ENCODE data around the gene AKAP6. TPM values are rescaled to one million over a fixed set of nuclear protein-coding genes. Genes with fewer than 3 reads are reported as not detected.

The AKAP6 gene
- total RNA-seq, 1 donor from 2014 or later = 4.7 TPM

- Mint-ChIP-seq H3K4me1 (ENCODE audit: unreplicated experiment) (peaks cover 13% of the 10 kb centered on the region), H3K27me3 (peaks cover 5% of the 10 kb centered on the region), H3K36me3 (no peaks in the 10 kb centered on the region), H3K9me3 (no peaks in the 10 kb centered on the region), H3K27ac (no peak overlapping the region), H3K4me3 (no peak overlapping the region)
- no peak for TF ChIP-seq CTCF (conservative IDR thresholded peaks at IDR 0.05)
- DNase-seq (ENCODE audit: extremely low spot score, unreplicated experiment) = no peak
These were observed 278.3 kb downstream of the AKAP6 start for GRCh38 chr14:32607399-32607798.

- Mint-ChIP-seq H3K36me3 (no peaks in the 10 kb centered on the region), H3K27me3 (no peaks in the 10 kb centered on the region), H3K9me3 (no peaks in the 10 kb centered on the region), H3K4me1 (ENCODE audit: unreplicated experiment) (peaks cover 8% of the 10 kb centered on the region), H3K27ac (no peak overlapping the region), H3K4me3 (no peak overlapping the region)
- no peak for TF ChIP-seq CTCF (conservative IDR thresholded peaks at IDR 0.05)
- DNase-seq (ENCODE audit: extremely low spot score, unreplicated experiment) = no peak
These were observed 279.8 kb downstream of the AKAP6 start for GRCh38 chr14:32608857-32609256.

- Mint-ChIP-seq H3K4me1 (ENCODE audit: unreplicated experiment) (peaks cover 8% of the 10 kb centered on the region), H3K27ac (no peak overlapping the region), H3K9me3 (no peaks in the 10 kb centered on the region), H3K27me3 (no peaks in the 10 kb centered on the region), H3K4me3 (no peak overlapping the region), H3K36me3 (no peaks in the 10 kb centered on the region)
- no peak for DNase-seq (ENCODE audit: extremely low spot score, unreplicated experiment)
- TF ChIP-seq CTCF (conservative IDR thresholded peaks at IDR 0.05) = no peak
These were observed 280.3 kb downstream of the AKAP6 start for GRCh38 chr14:32609388-32609787.

GRCh38 chr14:32611752-32612151, 282.7 kb downstream of the AKAP6 start:
- Mint-ChIP-seq H3K4me1 (ENCODE audit: unreplicated experiment) (peaks cover 7% of the 10 kb centered on the region), H3K27me3 (no peaks in the 10 kb centered on the region), H3K9me3 (peaks cover 5% of the 10 kb centered on the region), H3K27ac (no peak overlapping the region), H3K36me3 (no peaks in the 10 kb centered on the region), H3K4me3 (no peak overlapping the region)
- TF ChIP-seq CTCF (conservative IDR thresholded peaks at IDR 0.05) = no peak
- no peak for DNase-seq (ENCODE audit: extremely low spot score, unreplicated experiment)

- DNase-seq (ENCODE audit: extremely low spot score, unreplicated experiment) = no peak
- no peaks in the 10 kb centered on the region for H3K4me1 Mint-ChIP-seq (ENCODE audit: unreplicated experiment)
- no peak for TF ChIP-seq CTCF (conservative IDR thresholded peaks at IDR 0.05)
- no peak overlapping the region for H3K27ac Mint-ChIP-seq
- peaks cover 16% of the 10 kb centered on the region for H3K9me3 Mint-ChIP-seq
- no peak overlapping the region for H3K4me3 Mint-ChIP-seq
- H3K36me3 Mint-ChIP-seq = no peaks in the 10 kb centered on the region
- peaks cover 4% of the 10 kb centered on the region for H3K27me3 Mint-ChIP-seq
These were observed 289.9 kb downstream of the AKAP6 start for GRCh38 chr14:32618991-32619390.

- Mint-ChIP-seq H3K36me3 (no peaks in the 10 kb centered on the region), H3K27ac (no peak overlapping the region), H3K4me3 (no peak overlapping the region), H3K4me1 (ENCODE audit: unreplicated experiment) (no peaks in the 10 kb centered on the region), H3K27me3 (peaks cover 4% of the 10 kb centered on the region), H3K9me3 (peaks cover 16% of the 10 kb centered on the region)
- DNase-seq (ENCODE audit: extremely low spot score, unreplicated experiment) = no peak
- no peak for TF ChIP-seq CTCF (conservative IDR thresholded peaks at IDR 0.05)
These were observed 291.2 kb downstream of the AKAP6 start for GRCh38 chr14:32620303-32620702.
